SK-N-SH treated with all-trans-retinoic acid at 6 μM for 48 hours (cell line): ENCODE measurements around the gene RNF126.

ENCODE experiments used
- ATAC-seq: fragments of 200-7000 bp; cut with Tn5 transposase; 3 replicates; pipeline ENCODE4 v1.9.1; 2020; ENCODE audit warnings: mild to moderate bottlenecking, moderate library complexity
- BACH2 ChIP-seq: fragments of 250-450 bp; sonication (Bioruptor Pico); IDR thresholded peaks from 2 replicates; pipeline ENCODE4 v1.9.0; 2021; ENCODE audit warnings: mild to moderate bottlenecking, borderline replicate concordance
- CSDC2 ChIP-seq: fragments of 250-450 bp; sonication (Bioruptor Pico); IDR thresholded peaks from 2 replicates; pipeline ENCODE4 v1.5.0; 2020; ENCODE audit warnings: mild to moderate bottlenecking, moderate library complexity
- ESRRG ChIP-seq: fragments of 250-450 bp; sonication (Bioruptor Pico); IDR thresholded peaks from 2 replicates; pipeline ENCODE4 v1.6.1; 2021; ENCODE audit warnings: mild to moderate bottlenecking
- GLIS3 ChIP-seq: fragments of 250-450 bp; sonication (Bioruptor Pico); IDR thresholded peaks from 2 replicates; pipeline ENCODE4 v1.5.0; 2020; ENCODE audit warnings: mild to moderate bottlenecking, moderate library complexity
- ISL1 ChIP-seq: fragments of 250-450 bp; sonication (Bioruptor Pico); IDR thresholded peaks from 2 replicates; pipeline ENCODE4 v2.1.2; 2022; ENCODE audit warnings: mild to moderate bottlenecking, moderate library complexity
- OSR1 ChIP-seq: fragments of 250-450 bp; sonication (Bioruptor Pico); IDR thresholded peaks from 2 replicates; pipeline ENCODE4 v1.8.0; 2022; ENCODE audit warnings: moderate library complexity, mild to moderate bottlenecking, inconsistent platforms
- PPARA ChIP-seq: fragments of 250-450 bp; sonication (Bioruptor Pico); IDR thresholded peaks from 2 replicates; pipeline ENCODE4 v1.5.0; 2020; ENCODE audit warnings: mild to moderate bottlenecking, borderline replicate concordance
- RARB ChIP-seq: fragments of 250-450 bp; sonication (Bioruptor Pico); IDR thresholded peaks from 2 replicates; pipeline ENCODE4 v1.8.0; 2021; ENCODE audit warnings: mild to moderate bottlenecking, moderate library complexity
- SNAI2 ChIP-seq: fragments of 250-450 bp; sonication (Bioruptor Pico); IDR thresholded peaks from 2 replicates; pipeline ENCODE4 v1.5.0; 2020; ENCODE audit warnings: mild to moderate bottlenecking, moderate library complexity
- TCF4 ChIP-seq: fragments of 250-450 bp; sonication (Bioruptor Pico); IDR thresholded peaks from 2 replicates; pipeline ENCODE4 v1.8.0; 2021; ENCODE audit warnings: mild to moderate bottlenecking, moderate library complexity, borderline replicate concordance
- TOX ChIP-seq: fragments of 250-450 bp; sonication (Bioruptor Pico); IDR thresholded peaks from 2 replicates; pipeline ENCODE4 v1.8.0; 2021; ENCODE audit warnings: mild to moderate bottlenecking, moderate library complexity, borderline replicate concordance
- TSHZ2 ChIP-seq: fragments of 250-450 bp; sonication (Bioruptor Pico); IDR thresholded peaks from 2 replicates; pipeline ENCODE4 v1.5.0; 2020; ENCODE audit warnings: mild to moderate bottlenecking, moderate library complexity
- ZC3H10 ChIP-seq: fragments of 250-450 bp; sonication (Bioruptor Pico); IDR thresholded peaks from 2 replicates; pipeline ENCODE4 v1.5.1; 2021; ENCODE audit warnings: mild to moderate bottlenecking, moderate library complexity
- ZFP3 ChIP-seq: fragments of 250-450 bp; sonication (Bioruptor Pico); IDR thresholded peaks from 2 replicates; pipeline ENCODE4 v1.5.0; 2020; ENCODE audit warnings: mild to moderate bottlenecking, moderate library complexity
- ZNF70 ChIP-seq: fragments of 450-650 bp; formaldehyde crosslinking; IDR thresholded peaks from 2 replicates; pipeline ENCODE4 v1.5.0; 2020; ENCODE audit warnings: mild to moderate bottlenecking, moderate library complexity
- ZNF8 ChIP-seq: fragments of 450-650 bp; formaldehyde crosslinking; IDR thresholded peaks from 2 replicates; pipeline ENCODE4 v1.5.0; 2020; ENCODE audit warnings: mild to moderate bottlenecking, moderate library complexity
- TF ChIP-seq, protein P1 (sequence below): fragments of 250-450 bp; sonication (Bioruptor Pico); IDR thresholded peaks from 2 replicates; pipeline ENCODE4 v1.5.1; 2021; ENCODE audit warnings: mild to moderate bottlenecking, moderate library complexity
- TF ChIP-seq, protein P2 (sequence below): fragments of 250-450 bp; sonication (Bioruptor Pico); IDR thresholded peaks from 2 replicates; pipeline ENCODE4 v1.5.1; 2020; ENCODE audit warnings: low read depth, mild to moderate bottlenecking, moderate library complexity

The RNF126 gene

DNA sequence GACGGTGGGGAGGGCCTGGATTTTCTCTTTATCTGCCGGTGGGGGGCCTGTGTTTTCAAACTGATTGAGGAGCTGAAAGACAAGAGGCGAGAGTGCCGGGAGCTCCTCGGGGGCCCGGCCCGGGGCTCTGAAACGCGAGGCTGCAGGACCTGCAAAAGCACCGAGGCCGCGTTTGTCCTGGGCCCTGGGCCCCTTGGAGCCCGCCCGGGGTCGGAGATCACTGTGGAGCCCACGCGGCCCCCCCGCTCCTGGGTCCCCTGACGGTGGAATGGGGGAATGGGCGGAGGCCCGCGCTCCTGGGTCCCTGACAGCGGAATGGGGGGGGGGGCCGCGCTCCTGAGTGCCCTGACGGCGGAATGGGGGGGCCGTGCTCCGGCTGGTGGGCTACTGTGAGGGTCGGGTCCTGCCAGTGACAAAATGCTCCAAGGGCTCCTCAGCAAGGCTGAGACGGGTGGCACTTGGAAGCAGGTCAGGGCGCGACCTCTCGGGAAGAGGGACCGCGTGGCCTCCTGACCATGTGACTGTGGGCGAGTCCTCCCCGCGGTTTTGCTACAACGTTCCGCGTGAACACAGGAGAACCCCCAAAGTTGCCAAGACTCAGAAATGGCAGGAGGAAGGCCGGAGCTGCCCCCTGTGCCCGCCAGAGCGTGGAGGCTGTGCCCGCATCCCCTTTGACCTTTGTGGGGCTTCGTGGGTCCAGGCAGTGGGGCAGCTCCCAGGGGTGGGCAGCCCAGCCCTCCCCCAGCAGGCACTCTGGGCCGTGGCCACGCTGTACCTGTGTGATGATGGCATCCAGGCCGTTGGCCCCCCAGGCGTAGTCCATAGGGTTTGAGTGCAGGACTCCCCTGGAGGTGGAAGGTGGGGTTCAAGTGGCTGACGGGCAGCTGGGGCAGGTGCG lies 13.9 kb downstream of the RNF126 start:
- ATAC-seq = no peak
- TF ChIP-seq BACH2 (no peak), ISL1 (CRISPR knock-in tag) (no peak), TCF4 (CRISPR knock-in tag) (no peak), ESRRG (CRISPR knock-in tag) (no peak), GLIS3 (CRISPR knock-in tag) (no peak), OSR1 (CRISPR knock-in tag) (no peak), TOX (CRISPR knock-in tag) (no peak), RARB (CRISPR knock-in tag) (no peak)
- TF ChIP-seq, all 23 proteins: peak for 0

GRCh38 chr19:648305-648704 lies 14.7 kb downstream of the RNF126 start:
- TF ChIP-seq GLIS3 (CRISPR knock-in tag) (no peak), CSDC2 (CRISPR knock-in tag) (no peak), ZNF70 (no peak), OSR1 (CRISPR knock-in tag) (no peak), ZC3H10 (CRISPR knock-in tag) (no peak), ISL1 (CRISPR knock-in tag) (no peak), ZNF8 (CRISPR knock-in tag) (no peak)
- no peak for ATAC-seq

GRCh38 chr19:647566-648284 lies 15.3 kb downstream of the RNF126 start:
- TF ChIP-seq CSDC2 (CRISPR knock-in tag) = no peak
- no peak for TF ChIP-seq PPARA
- TF ChIP-seq TCF4 (CRISPR knock-in tag) = no peak
- TF ChIP-seq TSHZ2 = no peak
- no peak for TF ChIP-seq ZC3H10 (CRISPR knock-in tag)
- TF ChIP-seq ZFP3 = no peak
- no peak for TF ChIP-seq SNAI2 (CRISPR knock-in tag)
- TF ChIP-seq ZNF70 = no peak
- TF ChIP-seq, protein P1, sequence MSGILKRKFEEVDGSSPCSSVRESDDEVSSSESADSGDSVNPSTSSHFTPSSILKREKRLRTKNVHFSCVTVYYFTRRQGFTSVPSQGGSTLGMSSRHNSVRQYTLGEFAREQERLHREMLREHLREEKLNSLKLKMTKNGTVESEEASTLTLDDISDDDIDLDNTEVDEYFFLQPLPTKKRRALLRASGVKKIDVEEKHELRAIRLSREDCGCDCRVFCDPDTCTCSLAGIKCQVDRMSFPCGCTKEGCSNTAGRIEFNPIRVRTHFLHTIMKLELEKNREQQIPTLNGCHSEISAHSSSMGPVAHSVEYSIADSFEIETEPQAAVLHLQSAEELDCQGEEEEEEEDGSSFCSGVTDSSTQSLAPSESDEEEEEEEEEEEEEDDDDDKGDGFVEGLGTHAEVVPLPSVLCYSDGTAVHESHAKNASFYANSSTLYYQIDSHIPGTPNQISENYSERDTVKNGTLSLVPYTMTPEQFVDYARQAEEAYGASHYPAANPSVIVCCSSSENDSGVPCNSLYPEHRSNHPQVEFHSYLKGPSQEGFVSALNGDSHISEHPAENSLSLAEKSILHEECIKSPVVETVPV (CRISPR knock-in tag) = no peak
- no peak for TF ChIP-seq ESRRG (CRISPR knock-in tag)
- no peak for TF ChIP-seq ISL1 (CRISPR knock-in tag)
- TF ChIP-seq OSR1 (CRISPR knock-in tag) = no peak
- TF ChIP-seq TOX (CRISPR knock-in tag) = no peak
- TF ChIP-seq BACH2 = no peak
- no peak for TF ChIP-seq ZNF8 (CRISPR knock-in tag)
- no peak for TF ChIP-seq GLIS3 (CRISPR knock-in tag)
- TF ChIP-seq RARB (CRISPR knock-in tag) = no peak
- TF ChIP-seq, protein P2, sequence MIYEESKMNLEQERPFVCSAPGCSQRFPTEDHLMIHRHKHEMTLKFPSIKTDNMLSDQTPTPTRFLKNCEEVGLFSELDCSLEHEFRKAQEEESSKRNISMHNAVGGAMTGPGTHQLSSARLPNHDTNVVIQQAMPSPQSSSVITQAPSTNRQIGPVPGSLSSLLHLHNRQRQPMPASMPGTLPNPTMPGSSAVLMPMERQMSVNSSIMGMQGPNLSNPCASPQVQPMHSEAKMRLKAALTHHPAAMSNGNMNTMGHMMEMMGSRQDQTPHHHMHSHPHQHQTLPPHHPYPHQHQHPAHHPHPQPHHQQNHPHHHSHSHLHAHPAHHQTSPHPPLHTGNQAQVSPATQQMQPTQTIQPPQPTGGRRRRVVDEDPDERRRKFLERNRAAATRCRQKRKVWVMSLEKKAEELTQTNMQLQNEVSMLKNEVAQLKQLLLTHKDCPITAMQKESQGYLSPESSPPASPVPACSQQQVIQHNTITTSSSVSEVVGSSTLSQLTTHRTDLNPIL = no peak
- no peak for ATAC-seq

- TF ChIP-seq TCF4 (CRISPR knock-in tag) (no peak), BACH2 (no peak), TOX (CRISPR knock-in tag) (no peak), ESRRG (CRISPR knock-in tag) (no peak)
- TF ChIP-seq, protein P2 = no peak
- TF ChIP-seq, protein P1 (CRISPR knock-in tag) = no peak
- TF ChIP-seq, all 23 proteins: peak for 0
- ATAC-seq = no peak
These were observed 16.0 kb downstream of the RNF126 start for GRCh38 chr19:646779-647565.
